Occipital lobe (tissue), 2 donors: ENCODE data around the gene HJURP. TPM values are rescaled to one million over a fixed set of nuclear protein-coding genes. Genes with fewer than 3 reads are reported as not detected.

ENCODE experiments used
- DNase-seq: peaks from one replicate; lab custom pipeline; 2025; lab: John Stamatoyannopoulos, UW
- total RNA-seq: library from RNA; depleted of rRNA; stranded (reverse); fragments of >200 nt; gene quantifications from one replicate; pipeline ENCODE4 v1.2.3, GENCODE V29; 2014

The HJURP gene
- total RNA-seq, 1 donor from 2014 or later = 1.9 TPM

DNA sequence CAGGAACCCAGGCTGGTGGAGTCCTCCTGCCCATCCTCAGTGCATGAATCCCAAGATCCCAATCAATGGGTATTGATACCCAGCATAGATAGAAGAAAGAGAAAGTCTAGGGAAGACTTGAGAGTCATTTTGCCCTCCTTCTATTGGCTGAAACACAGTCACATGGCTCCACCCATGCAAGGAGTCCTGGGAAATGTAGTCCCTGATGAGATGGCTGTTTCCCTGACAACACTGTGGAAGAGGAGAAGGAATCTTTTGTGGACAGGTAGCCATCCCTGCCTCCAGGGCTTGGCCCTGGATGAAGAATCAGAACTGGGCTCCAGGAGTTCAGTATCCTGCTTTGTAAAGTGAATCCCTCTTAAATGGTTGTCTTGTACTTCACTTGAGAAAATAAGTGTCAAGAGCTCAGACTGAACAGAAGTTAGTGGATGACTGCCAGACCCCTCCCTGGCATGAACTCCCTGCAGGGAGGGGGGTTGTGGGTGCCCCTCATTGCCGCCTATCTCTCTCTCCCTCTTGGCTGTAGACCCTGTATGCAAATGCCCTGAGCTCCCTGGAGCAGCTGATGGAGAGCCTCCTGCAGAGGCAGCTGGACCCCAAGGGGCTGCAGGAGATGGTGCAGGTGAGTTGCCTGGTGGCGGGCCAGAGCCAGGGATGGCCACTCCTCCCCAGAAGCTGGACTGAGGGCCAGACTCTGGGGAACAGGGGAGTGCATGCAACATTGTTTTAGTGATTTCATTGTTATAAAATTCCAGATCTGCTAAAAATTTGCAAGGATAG lies 40.1 kb downstream of the HJURP start:
- no peak for DNase-seq

DNA sequence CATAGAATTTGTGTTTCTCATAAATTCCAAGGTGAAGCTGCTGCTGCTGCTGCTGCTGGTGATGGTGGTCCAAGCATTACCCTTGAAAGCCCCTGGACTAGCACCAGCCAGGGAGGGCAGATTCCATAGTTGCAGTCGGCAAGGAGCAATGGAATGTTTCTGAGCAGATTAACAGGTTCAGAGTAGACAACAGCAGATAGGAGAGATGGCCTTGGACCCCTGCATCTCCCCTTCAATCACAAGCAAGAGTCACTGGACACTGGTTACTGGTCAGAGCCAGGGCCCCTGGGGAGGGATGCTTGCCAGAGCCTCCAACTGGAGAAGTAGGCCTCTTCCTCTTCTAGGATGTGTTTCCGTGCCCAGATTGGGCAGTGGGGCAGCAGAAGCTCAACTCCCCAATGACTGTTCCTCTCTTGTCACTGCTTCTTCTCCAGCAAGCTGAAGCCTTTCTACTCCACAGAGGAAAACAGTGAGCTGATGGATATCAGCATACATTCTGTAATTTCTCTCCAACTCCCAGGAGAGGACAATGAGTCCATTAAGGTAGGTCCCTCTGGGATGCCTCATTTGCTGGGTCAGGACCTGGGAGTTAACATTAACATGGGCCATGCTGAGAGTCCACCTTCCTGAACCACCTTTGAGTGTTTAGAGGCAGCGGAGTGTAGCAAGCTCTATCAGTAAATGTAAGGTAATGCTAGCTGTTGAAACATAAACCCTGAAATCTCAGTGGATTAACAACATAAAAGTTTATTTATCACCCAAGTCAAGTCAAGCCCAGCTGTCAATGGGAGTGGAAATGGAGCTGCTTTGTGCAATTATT lies 40.9 kb downstream of the HJURP start:
- DNase-seq = no peak

DNA sequence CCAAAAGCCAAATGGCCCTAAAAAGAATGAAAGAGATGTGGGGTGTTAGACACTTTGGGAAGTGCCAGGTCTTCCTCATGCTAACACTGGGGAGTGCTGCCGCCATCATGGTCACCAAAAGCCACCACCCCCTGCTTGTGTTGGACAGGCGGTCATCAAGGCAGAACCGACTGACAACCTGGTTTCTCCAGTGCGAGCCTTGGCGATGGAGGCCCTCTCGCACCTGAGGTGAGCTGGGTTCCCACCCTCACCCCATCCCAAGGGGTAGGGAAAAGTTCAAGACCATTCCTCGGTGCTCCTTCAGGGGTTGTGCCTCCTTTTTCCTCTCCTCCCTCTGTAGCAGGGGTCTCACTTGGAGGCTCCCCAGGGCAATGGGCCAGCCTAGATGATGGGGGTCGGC lies 42.6 kb downstream of the HJURP start:
- no peak for DNase-seq

DNA sequence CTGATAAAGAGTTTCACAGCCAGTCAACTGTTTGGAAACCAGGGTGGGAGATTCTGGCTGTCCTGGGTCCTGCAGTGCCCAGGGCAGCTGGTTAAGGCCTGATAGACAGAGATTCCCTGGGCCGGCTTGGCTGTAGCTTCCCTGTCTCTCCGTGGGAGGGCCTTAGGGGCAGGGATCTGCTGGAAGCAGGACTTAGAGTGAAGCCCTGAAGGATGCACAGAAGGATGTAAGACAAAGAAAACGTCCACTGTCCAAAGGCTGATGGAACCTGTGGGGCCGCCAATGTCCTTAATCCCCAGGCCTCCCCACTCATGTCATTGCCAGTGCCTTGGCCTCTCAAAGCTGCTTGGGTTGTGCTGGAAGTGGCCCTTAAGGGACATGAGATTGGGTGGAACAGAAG lies 43.2 kb downstream of the HJURP start:
- no peak for DNase-seq

DNA sequence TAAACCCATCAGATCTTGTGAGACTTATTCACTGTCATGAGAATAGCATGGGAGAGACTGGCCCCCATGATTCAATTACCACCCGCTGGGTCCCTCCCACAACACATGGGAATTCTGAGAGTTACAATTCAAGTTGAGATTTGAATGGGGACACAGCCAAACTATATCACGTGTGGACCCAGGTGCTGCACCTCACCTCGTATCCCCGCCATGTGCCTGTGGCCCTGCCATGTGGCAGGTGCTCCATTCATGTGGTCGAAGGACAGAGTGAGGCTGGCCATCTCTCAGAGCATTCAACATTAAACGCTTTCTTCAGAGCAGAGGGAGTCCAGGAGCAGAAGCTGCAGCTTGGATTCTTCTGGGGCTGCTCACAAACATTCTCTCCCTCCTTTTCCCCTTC lies 44.0 kb downstream of the HJURP start:
- no peak for DNase-seq

DNA sequence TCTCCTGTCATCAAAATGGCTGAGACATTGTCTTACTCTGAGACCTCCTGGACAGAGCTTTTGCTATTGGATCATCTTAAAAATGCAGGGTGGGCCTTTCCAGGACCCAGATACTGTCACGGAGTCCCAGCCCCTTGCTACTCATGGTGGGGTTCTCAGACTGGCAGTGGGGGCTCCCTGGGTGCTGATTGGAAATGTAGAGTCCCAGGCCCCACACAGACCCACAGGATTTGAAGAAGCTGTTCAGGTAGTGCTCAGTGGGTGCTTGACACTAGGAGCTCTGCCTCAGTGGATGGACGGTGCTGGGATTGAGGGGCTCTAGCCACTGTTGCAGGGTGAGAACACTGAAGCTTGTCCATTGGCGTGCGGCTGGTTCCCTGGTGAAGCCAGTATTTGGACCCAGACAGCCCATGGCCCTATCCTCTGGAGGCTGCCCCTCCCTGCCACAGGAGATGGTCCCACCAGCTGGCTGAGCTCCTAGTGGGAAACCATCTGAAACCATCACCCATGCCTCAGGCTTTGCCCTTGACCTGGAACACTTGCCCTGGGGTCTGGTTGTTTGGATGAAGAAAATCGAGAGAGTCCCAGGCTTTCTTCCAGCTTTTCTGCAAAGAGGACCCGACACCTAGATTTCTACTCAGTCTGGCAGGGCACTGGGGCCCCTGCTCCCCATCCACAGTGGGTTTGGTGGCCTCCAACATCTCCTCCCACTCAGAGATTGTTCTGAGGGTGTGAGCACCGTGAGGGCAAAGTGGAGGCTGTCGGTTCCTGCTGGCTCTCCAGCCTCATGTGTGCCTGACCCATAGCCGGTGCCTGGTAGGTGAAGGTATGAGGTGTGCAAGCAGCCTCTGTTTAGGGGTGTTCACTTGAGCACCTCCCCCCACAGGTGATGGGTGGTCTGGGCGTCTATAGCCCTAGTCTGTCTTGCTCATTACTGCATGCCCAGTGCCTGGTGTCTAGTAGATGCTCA lies 46.1 kb downstream of the HJURP start:
- no peak for DNase-seq

DNA sequence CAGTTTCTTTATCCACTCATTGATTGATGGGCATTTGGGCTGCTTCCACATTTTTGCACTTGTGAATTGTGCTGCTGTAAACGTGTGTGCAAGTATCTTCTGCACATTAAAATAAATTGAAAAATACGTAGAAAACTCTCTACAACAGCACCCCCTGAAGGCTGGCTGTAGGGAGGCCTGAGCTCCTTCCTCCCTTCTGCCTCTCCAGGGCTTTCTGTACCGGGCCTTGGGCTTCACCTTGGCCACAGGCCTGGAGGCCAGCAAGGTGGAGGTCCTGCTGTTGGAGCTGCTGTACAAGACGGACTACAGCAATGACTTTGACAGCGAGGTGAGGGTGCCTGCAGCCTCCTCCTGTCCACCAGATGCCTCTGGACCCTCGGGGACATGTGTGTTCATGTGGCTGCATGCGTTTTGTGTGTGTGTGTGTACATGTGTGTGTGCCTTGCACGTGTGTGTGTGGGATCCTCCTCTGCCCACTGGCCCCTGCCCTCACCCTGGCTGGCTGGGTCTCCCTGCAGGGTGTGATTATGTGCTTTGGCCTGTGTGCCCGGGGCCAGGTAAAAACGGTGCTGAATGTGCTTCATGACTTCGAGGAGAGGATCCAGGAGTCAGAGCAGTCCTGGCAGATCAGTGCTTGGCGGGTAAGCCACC lies 47.0 kb downstream of the HJURP start:
- DNase-seq = no peak

DNA sequence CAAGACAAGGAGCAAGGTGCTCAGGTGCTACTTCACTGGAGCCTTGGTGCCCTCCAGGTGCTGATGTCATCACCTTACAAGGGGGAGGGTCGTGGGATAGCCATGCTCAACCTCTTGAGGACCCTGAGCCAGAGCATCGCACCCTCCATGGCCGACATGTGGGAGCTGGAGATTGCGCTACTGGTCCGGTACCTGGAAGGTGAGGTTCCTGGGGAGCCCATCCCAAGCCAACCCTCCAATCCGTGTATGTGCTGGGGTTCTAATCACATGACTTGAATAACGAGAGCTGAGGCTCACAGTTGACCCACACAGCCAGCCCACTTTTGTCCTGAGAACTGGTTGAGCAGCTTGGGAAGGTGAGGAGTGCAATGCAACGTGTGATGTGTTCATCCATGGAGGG lies 50.3 kb downstream of the HJURP start:
- no peak for DNase-seq

DNA sequence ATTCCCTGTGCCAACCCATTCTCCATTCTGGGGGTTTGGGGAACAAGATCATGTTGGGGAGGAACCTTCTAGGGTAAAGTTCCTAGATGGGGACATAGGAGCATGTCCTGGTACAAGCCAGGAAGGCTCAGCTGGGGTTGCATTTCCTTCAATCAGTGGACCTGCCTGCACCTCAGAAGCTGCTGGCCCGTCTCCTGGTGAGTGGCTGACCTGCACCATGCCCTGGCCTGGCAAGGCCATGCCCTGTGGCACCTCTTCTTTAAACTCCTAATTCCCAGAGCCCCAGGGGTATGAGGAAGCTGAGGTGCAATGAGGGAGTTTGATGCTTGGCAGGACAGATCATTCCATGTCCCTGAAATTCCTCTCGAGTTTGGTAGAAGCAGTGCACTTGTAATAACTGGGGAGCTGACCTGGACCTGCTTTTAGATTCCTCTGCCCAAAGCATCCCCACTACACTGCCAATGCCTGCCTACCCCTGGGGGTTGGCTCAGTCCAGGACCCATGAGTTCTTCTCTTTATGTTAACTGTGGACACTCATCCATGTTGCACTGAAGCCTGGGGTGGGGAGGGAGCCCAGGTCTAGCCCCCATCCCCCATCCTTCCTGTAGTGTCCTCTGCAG lies 50.9 kb downstream of the HJURP start:
- no peak for DNase-seq

DNA sequence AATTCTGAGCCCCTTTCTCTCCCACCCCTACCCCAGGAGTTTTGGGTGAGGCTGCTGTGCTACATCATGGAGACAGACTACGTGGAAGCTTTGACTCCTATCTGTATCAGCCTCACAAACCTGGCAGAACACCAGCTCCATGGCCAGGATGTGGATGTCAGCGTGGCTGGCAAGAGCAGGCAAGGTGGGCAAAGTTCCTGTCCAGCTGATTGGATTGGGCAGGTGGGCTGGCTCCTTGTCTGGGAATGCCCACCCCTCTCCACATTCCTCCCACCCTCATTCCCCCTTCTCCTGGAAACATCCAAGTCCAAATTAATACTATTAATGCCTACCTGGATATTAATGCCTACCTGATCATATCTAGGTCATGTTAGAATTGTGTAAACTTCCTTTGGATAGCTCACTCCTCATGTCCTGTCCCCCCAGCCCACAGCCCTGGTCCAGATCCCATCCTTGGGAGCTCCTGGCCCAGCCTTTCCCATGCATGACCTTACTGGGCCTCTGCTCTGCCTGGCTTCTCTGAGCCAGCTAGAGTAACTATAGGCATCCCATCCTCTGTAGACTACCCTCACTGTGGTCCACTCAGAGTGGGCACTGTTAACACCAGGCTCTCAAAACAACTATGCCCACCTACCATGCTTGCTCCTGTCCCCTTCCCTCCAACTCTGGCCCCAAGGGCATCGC lies 52.1 kb downstream of the HJURP start:
- DNase-seq = no peak

DNA sequence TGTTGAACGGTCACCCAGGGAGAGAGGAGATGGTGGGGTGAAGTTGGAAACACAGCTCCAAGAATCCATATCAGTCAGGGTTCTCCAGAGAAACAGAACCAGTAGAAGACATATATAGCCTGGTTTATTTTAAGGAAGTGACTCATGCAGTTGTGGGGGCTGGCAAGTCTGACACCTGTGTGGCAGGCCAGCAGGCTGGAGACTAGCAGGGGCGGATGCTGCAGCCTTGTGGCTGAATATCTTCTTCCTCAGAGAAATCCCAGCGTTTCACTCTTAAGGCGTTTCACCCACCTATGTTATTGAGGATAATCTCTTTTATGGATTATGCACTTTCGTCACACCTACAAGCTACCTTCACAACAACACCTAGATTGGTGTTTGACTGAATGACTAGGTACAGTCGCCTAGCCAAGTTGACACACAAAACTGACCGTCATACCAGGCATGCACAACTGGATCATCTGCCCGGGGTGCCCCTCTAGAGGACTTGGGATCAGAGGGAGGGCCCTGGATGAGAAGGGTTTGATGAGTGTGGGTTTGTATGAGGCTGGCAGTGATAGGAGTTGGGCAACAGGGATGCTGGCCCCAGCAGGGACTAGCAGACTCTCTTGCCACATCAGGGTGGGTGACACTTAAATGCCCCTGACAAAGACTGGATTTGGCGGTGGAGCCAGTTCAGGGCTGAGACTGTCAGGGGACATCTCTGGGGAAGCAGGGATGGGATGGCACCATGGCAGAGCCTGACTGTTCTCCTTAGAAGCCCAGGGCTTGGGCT lies 52.8 kb downstream of the HJURP start:
- DNase-seq = no peak

DNA sequence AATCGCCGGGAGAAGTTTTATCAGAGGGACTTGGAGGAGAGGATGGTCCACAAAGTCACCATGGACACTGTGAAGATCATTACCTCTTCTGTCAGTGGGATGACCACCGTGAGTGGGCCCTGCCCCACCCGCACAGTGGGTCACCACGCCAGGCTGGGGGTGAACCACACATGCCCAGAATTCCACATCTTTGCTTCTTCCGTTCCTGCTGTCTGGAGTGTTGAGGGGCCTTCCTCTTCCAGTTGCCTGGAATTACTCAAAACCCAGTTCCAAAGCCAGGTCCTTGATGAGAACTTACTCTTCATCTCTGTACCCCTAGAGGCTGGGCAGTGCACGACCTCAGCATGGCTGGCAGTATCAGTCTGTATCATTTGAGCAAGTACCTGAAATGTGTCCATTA lies 54.1 kb downstream of the HJURP start:
- no peak for DNase-seq

DNA sequence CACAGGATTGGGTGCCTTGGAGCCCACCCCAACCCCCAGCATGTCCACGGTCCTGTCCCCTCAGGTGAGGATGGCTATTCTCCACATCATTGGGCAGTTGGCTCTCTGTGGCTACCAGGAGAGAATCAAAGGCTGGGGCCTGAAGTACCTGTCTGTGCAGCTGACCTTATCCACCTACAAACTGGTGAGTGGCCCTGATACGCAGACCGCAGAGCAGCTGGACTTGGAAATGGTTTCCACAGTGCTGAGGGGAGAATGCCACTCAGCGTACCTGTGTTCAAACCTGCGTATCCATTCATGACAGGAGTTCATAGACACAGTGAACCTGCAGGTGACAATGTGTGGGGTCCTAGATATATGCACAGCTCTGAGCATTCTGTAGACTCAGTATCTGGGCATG lies 54.6 kb downstream of the HJURP start:
- no peak for DNase-seq

DNA sequence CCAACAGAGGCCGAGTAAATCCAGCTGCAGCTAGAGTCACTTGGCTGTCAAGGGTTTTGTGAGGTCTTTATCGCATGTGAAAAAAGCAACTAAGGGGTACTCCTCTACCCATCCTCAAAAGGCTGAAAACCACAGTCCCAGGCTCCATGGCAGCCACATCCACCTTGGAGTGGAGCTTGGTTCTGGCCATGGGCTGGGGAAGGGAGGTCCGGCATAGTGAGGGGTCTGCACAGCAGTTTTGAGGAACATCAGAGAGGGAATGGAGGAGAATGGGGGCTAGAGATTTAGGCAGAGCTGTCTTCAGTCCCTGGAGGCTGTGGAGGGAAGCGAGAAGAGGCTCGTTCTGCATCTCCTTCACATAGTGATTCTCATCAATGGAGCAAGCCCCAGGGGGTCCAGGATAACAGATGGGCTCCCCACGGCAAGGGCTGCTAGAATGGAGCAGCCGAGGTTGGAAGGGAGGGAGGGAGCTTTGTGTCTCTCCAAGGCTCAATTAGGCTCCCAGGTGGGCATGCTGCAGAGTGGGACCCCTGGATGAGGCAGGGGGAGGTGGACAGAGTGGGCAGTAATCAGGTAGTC lies 55.2 kb downstream of the HJURP start:
- DNase-seq = no peak

DNA sequence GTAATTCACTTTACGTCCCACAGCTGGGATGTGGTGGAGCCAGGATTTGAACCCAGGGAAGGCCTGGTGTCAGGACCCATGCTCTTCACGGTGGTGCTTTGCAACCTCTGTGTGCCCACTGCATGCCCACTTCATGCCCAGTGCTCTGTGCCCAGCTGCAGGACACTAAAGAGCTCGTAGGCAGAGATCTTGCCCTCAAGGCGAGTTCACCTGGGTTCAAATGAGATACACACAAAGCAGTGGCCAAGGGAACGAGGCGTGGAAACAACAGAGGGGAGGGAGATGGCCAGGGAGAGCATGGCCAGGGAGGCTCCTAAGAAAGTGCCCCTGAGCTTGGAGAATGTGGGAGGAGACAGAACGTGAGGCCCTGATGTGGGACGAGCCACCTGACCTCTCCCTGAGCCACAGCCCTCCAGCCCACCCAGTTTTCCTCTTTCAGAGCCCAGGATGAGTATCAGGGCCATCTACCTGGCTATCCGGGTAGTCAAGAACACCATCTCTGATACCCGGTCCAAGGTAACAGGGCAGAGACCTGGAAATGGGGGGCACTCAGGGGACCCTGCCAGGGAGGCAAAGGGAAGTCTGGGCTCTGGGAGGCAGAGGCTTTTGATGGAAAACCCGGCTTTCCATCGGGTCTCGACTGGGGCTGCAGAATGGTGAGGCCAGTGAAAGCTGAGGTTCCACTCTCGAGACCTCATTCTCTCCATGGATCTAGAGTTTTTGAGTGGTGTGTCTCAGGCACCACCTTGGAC lies 55.8 kb downstream of the HJURP start:
- DNase-seq = no peak

DNA sequence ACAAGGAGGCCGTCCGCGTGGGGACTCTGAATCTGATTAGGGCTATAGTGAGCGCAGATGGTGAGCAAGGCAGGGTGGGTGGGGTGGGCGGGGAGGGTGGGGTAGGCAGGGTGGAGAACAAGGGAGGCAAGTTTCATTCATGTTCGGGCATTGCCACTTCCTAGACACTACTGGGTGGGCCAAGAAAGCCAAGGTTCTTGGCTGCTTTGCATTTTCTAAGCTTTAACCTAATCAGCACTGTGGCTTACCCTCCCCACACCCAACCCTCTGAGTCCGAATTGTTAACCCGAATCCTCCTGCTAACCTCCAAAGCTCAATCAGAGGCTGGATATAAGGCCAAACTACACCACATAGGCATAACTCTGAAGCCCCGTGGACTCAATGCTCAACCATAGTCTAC lies 58.1 kb downstream of the HJURP start:
- DNase-seq = no peak

DNA sequence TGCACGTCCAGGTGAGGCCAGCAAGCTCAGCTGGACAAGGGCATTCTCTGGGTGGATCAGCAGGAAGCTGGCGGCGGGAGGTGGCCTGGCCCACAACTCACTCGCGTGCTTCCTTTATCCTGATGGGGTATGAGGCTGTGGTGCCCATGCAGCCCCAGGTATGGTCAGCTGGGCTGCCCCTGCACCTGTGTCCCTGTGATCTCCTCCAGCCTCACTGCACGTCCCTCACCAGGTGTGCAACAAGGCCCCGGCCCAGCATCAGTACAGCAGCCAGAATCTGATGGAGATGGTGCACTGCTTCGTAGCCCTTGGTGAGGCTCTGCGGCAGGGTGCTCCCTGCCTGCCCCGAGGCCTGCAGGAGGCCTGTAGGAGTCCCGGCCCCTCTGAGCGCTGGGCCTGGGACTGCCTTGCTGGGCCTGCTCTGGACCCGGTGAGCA lies 58.6 kb downstream of the HJURP start:
- DNase-seq = no peak

DNA sequence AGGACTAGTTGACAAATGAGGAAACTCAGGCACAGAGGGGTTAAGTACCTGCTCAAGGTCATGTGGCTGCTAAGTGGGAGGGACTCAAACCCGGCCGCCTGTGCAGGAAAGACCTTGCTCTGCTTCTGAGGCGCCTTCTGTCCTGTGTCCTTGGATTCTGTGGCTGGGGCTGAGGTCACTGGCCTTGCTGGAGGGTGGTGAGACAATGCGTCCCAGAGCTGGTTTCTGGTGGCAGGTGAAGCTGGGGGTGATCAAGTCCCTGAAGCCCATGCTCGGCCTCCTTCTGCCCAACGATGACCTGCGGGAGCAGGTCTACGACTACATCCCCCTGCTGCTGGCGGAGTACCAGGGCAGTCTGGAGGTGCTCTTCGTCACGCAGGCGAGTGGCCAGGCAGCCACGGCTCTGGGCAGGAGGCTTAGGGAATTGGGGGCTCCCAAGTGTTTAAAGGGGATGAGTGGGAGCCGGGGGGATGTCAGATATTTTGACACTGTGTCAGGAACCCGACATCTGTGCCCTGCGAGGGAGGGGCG lies 60.1 kb downstream of the HJURP start:
- no peak for DNase-seq
